Epithelial cell of proximal tubule (primary cell): ENCODE results near the gene TREML1. TPM values are rescaled to one million over a fixed set of nuclear protein-coding genes. Genes with fewer than 3 reads are reported as not detected.

Experiments
- DNase-seq: peaks from one replicate; pipeline ENCODE4 v3.0.0-alpha.2; 2011; ENCODE audit warnings: low read depth
- H3K4me3 ChIP-seq: 2 replicates; pipeline ENCODE4 v1.5.1; 2011; ENCODE audit warnings: low read depth, mild to moderate bottlenecking, low read length
- CTCF ChIP-seq: conservative IDR thresholded peaks from 2 replicates; pipeline ENCODE4 v1.5.1; 2012; ENCODE audit warnings: low read depth, mild to moderate bottlenecking, low read length
- total RNA-seq: library from RNA; depleted of rRNA; stranded (reverse); fragments of >200 nt; gene quantifications from 2 replicates; pipeline ENCODE4 v1.2.3, GENCODE V29; 2015

The TREML1 gene
- total RNA-seq, 1 donor from 2014 or later = not detected

- no peak for DNase-seq
- TF ChIP-seq CTCF = no peak
- no peak overlapping the region for H3K4me3 ChIP-seq
These were observed 23.5 kb upstream of the TREML1 start for GRCh38 chr6:41177695-41178094.

GRCh38 chr6:41177287-41177686, 23.1 kb upstream of the TREML1 start:
- H3K4me3 ChIP-seq = no peak overlapping the region
- DNase-seq = no peak
- no peak for TF ChIP-seq CTCF

GRCh38 chr6:41176189-41176588, 22.0 kb upstream of the TREML1 start:
- no peak overlapping the region for H3K4me3 ChIP-seq
- no peak for TF ChIP-seq CTCF
- DNase-seq = no peak

- no peak overlapping the region for H3K4me3 ChIP-seq
- DNase-seq = no peak
- no peak for TF ChIP-seq CTCF
These were observed 20.9 kb upstream of the TREML1 start for GRCh38 chr6:41175084-41175483.

GRCh38 chr6:41174610-41175009, 20.5 kb upstream of the TREML1 start:
- TF ChIP-seq CTCF = no peak
- DNase-seq = no peak

GRCh38 chr6:41171908-41172307, 17.8 kb upstream of the TREML1 start:
- TF ChIP-seq CTCF = no peak
- no peak for DNase-seq
- H3K4me3 ChIP-seq = no peak overlapping the region

More at GRCh38 chr6:41174610-41175009, 20.5 kb upstream of the TREML1 start:
- H3K4me3 ChIP-seq = no peak overlapping the region

- TF ChIP-seq CTCF = no peak
- no peak for DNase-seq
- no peak overlapping the region for H3K4me3 ChIP-seq
These were observed 16.5 kb upstream of the TREML1 start for GRCh38 chr6:41170547-41171160.
